Measurements from ENCODE around the gene CYFIP1.

CYFIP1 gene

DNA sequence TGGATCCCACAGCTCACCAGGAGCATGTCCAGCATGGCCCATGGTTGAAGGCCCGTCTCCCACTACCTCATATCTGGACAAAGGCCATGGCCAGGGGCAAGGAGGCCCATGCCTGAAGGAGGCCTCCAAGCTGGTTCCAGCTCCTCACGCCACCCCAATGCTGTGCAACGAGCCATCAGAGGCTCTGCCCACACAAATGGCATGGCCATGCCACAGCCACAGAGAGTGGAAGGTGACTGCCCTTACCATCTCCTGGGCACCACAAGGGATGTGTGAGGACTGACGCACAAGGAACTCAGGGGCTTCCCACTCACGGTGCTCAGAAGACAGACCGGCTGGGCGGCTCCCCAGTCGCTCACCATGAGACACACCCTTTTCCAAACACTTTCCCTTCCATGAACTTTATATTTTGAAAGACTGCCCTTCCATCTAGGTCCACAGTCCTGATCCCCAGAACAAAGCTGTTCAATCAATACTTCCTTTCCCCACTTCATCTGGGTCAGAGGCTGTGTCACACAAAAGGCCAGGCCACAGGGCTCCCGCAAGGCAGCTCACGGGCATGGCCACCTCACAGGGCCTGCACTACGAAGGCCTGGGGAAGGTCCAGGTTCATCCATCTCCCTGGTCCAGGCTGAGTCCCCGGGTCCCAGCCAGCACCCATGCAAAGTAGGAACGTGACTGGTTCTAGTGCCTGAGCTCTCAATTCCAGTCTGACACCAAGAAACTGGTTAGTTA, 66.4 kb downstream of the CYFIP1 start:
- H3K27me3 ChIP-seq (ENCODE audit: low read depth), result no peaks in the 10 kb centered on the region
- DNase-seq (ENCODE audit: low spot score in 2 of 2), result no peak
- in situ Hi-C loops (cut with MboI; ENCODE audit: low sequenced_read_pairs), result no loop called here
- peaks cover 73% of the 10 kb centered on the region for H3K36me3 ChIP-seq (replicated peaks)
- H3K9me3 ChIP-seq, result no peaks in the 10 kb centered on the region
- no peak overlapping the region for H3K4me3 ChIP-seq
- peaks cover 4% of the 10 kb centered on the region for H3K4me1 ChIP-seq

DNA sequence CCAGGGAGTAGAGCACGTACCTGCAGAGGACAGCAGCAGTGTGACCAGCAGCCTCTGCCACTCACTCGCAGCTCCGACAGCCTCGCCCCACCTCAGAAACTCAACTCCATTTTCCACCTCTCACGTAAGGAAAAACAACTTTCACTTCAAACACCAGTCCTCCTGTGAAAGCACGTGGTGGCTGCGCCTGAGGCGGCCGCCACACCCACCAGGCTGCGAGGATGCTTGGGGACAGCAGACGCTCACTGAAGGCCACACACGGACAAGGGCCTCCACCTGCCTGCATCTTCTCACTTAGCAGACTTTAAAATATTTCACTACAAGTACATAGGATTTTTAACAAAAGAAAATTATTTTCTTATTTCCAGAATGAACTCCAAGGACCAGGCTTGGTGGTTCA, 67.9 kb downstream of the CYFIP1 start:
- Histone ChIP-seq H3K36me3 (replicated peaks) (peaks cover 66% of the 10 kb centered on the region), H3K4me3 (no peak overlapping the region), H3K9me3 (no peaks in the 10 kb centered on the region), H3K4me1 (no peaks in the 10 kb centered on the region), H3K27me3 (ENCODE audit: low read depth) (no peaks in the 10 kb centered on the region)
- DNase-seq (ENCODE audit: low spot score in 2 of 2), result no peak
- in situ Hi-C loops (cut with MboI; ENCODE audit: low sequenced_read_pairs), result no loop called here

DNA sequence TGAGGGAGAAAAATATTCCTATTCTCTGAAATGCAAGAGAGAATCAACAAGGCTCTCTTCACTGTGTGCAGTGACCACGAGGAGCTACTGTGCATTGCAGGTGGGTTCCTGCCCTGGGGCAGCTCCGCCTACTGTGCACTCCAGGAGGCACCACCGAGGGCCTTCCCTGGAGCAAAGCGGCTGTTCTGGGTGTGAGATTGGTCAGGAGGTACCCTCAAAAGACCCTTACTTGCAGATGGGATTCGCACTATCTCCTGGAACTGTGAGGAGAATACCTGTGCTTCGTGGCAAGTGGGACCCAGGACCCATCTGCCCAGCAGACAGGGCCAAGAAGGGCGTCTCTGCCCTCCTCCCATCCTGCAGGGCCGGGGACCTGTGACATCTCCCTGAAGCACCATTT, 68.9 kb downstream of the CYFIP1 start:
- in situ Hi-C loops (cut with MboI; ENCODE audit: low sequenced_read_pairs), result no loop called here
- Histone ChIP-seq H3K4me1 (no peaks in the 10 kb centered on the region), H3K9me3 (no peaks in the 10 kb centered on the region), H3K27me3 (ENCODE audit: low read depth) (no peaks in the 10 kb centered on the region), H3K36me3 (replicated peaks) (peaks cover 63% of the 10 kb centered on the region), H3K4me3 (no peak overlapping the region)
- DNase-seq (ENCODE audit: low spot score in 2 of 2), result no peak

DNA sequence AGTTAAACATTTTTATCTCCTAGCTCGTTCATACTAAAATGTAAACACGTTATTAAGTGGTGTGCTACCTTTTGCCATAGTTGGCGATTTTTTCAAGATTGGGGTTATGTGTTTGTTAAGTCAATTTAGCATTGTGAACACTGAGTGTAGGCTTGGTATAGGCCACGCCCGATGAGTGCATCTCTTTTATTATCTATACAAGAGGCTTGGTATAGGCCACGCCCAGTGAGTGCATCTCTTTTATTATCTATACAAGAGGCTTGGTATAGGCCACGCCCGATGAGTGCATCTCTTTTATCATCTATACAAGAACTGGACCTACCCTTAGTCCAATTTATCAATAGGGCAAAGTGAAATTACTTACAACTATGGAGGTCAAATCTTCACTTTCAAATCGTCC, 71.3 kb downstream of the CYFIP1 start:
- Histone ChIP-seq H3K36me3 (replicated peaks) (peaks cover 63% of the 10 kb centered on the region), H3K9me3 (no peaks in the 10 kb centered on the region), H3K4me1 (no peaks in the 10 kb centered on the region), H3K4me3 (no peak overlapping the region), H3K27me3 (ENCODE audit: low read depth) (no peaks in the 10 kb centered on the region)
- no peak for DNase-seq (ENCODE audit: low spot score in 2 of 2)
- in situ Hi-C loops (cut with MboI; ENCODE audit: low sequenced_read_pairs), result loop anchor here (10.0 kb wide), 1 partner anchor 106 kb away; no protein-coding TSS in a partner anchor

DNA sequence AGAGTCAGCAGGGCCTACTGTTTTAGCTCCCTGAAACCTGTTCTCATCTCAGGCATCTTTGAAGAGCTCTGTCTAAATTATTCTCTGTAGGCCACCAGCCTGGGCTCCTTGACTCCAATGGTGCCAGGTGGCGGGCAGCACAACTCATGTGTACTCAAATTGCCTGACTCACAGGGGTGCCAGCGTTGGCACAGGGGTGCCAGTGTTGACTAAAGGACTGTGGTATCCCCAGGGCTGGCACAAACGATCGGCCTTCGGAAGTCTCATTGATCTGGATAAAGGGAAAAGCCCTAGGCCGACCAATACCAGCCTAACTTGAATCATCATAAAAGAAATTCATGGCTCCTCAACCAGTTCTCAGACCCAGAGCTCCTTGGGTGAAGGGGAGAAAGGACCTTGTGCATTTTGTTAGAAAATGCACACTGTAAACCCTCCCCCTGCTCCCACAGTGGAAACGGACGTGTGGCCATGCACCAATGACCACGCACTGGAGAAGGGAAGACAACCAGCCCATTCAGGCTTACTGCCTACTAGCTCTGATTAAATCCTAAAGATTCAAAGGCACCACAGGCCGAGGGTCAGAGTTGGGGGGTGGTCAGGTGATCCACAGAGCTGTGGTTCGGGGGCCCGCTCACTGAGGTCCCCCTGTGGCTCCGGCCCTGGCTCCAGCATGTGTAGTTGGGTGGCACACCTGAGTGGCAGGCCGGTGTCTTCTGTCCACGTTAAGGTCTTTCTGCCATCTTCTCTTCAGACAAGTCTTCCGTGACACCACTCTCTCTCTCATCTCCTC, 72.8 kb downstream of the CYFIP1 start:
- H3K4me3 ChIP-seq, result no peak overlapping the region
- H3K36me3 ChIP-seq (replicated peaks), result peaks cover 67% of the 10 kb centered on the region
- H3K9me3 ChIP-seq, result no peaks in the 10 kb centered on the region
- H3K4me1 ChIP-seq, result no peaks in the 10 kb centered on the region
- DNase-seq (ENCODE audit: low spot score in 2 of 2), result no peak
- in situ Hi-C loops (cut with MboI; ENCODE audit: low sequenced_read_pairs), result loop anchor here (10.0 kb wide), 1 partner anchor 107 kb away; no protein-coding TSS in a partner anchor
- no peaks in the 10 kb centered on the region for H3K27me3 ChIP-seq (ENCODE audit: low read depth)

DNA sequence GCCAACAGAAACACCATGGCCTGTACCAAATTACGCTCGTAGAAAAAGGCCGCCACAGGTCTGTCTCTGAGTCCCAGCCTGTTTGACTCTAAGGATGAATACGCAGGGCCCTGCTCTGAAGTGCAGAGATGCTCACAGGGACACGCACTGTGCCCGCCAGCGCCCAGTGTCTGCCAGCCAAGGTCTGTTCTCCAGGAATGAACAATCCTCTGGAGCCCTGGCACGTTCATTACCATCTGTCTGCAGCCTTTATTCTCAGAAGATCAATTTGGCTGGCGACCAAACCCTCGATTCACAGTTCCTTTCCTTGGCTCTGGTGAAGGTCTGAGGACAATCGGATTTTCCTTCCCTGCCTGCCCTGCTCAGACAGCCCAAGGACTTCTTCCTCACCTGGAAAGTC, 75.4 kb downstream of the CYFIP1 start:
- in situ Hi-C loops (cut with MboI; ENCODE audit: low sequenced_read_pairs), result loop anchor here (10.0 kb wide), 1 partner anchor 110 kb away; no protein-coding TSS in a partner anchor
- Histone ChIP-seq H3K4me1 (no peaks in the 10 kb centered on the region), H3K4me3 (no peak overlapping the region), H3K9me3 (no peaks in the 10 kb centered on the region), H3K27me3 (ENCODE audit: low read depth) (no peaks in the 10 kb centered on the region), H3K36me3 (replicated peaks) (peaks cover 59% of the 10 kb centered on the region)
- DNase-seq (ENCODE audit: low spot score in 2 of 2), result no peak

DNA sequence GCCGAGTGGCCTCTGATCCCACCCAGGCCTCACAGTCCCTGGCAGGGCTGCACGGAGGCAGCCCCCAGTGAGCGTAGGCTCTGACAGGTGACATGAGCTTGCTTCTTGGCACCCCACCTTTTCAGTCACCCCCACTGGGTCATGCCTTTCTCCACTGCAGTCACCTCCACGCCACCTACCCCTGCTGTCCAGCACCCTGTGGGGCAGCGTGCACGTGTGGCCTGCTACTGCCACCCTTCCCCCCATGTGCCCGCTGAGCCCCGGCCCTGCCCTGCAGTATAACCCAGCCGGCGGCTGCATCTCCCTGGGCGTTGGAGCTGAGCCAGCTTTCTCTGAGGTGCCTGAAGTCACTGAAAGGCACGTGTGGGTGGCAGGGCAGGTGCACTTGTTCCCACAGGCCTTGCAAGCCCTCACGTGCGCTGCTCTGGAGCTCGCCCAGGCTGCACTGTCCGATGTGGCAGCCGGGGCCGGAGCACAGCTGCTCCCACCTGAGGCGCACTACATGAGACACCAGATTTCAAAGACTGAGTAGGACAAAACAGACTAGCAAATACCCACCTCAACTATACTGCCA, 76.1 kb downstream of the CYFIP1 start:
- DNase-seq (ENCODE audit: low spot score in 2 of 2), result no peak
- Histone ChIP-seq H3K36me3 (replicated peaks) (peaks cover 56% of the 10 kb centered on the region), H3K9me3 (no peaks in the 10 kb centered on the region), H3K27me3 (ENCODE audit: low read depth) (no peaks in the 10 kb centered on the region), H3K4me1 (no peaks in the 10 kb centered on the region), H3K4me3 (no peak overlapping the region)
- in situ Hi-C loops (cut with MboI; ENCODE audit: low sequenced_read_pairs), result loop anchor here (10.0 kb wide), 1 partner anchor 111 kb away; no protein-coding TSS in a partner anchor

DNA sequence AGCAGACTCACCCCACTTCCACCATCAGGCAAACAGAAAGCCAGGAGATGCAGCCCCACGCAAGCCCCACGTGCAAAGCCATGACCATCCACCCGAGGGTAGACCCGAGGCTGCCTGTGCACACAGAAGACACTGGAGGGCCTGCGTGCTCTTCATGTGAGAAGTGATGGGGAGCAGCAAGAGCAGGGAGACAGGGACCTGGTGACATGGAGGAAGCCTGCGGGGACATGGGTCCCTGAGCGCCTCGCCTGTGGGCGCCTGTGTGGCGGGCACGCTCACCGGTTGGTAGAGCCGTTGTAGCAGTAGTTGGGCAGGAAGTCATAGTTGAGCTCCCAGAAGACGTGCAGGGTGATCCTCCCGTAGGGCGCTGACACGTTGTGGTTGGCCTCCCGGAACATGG, 76.7 kb downstream of the CYFIP1 start:
- Histone ChIP-seq H3K4me3 (no peak overlapping the region), H3K4me1 (no peaks in the 10 kb centered on the region), H3K9me3 (no peaks in the 10 kb centered on the region), H3K36me3 (replicated peaks) (peaks cover 50% of the 10 kb centered on the region), H3K27me3 (ENCODE audit: low read depth) (no peaks in the 10 kb centered on the region)
- in situ Hi-C loops (cut with MboI; ENCODE audit: low sequenced_read_pairs), result loop anchor here (10.0 kb wide), 1 partner anchor 111 kb away; no protein-coding TSS in a partner anchor
- DNase-seq (ENCODE audit: low spot score in 2 of 2), result no peak

DNA sequence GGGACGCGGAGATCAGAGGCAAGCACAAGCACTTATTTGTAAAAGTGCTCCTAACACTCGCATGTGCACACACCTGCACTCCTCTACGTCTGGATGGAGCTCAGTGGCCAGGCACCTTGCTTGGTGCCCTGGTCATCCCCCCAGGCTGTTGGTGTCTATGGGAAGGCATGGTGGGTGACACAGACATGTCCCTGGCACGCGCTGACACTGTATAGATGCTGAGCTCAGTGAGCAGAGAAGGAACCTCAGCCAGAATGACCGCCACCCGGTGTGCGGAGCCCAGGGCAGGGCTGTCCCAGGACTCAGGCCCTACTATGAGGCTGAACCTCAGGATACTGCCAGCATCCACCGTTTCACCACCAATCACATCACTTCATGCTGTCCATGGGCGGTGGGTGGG, 77.2 kb downstream of the CYFIP1 start:
- H3K36me3 ChIP-seq (replicated peaks), result peaks cover 53% of the 10 kb centered on the region
- in situ Hi-C loops (cut with MboI; ENCODE audit: low sequenced_read_pairs), result loop anchor here (10.0 kb wide), 1 partner anchor 112 kb away; no protein-coding TSS in a partner anchor
- no peaks in the 10 kb centered on the region for H3K27me3 ChIP-seq (ENCODE audit: low read depth)
- no peak for DNase-seq (ENCODE audit: low spot score in 2 of 2)
- no peak overlapping the region for H3K4me3 ChIP-seq
- no peaks in the 10 kb centered on the region for H3K9me3 ChIP-seq
- no peaks in the 10 kb centered on the region for H3K4me1 ChIP-seq

DNA sequence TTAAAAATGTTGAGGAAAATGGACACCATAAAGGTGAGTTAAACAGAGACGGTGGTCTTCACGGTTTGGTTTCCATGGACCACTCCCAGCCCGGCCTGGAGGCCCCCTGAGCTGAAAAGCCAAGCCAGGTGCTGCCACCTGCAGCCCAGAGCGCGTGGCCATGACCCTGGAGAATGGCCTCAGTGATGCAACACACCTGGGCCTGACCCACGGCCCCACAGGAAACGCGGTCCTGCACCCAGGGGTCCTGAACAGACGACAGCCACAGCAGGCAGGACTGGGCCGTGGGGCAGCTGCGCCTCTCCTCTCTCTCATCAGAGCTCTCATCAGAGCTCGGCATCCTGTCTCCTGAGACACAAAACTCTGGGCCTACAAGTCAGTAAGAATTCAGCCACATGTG, 77.6 kb downstream of the CYFIP1 start:
- Histone ChIP-seq H3K27me3 (ENCODE audit: low read depth) (no peaks in the 10 kb centered on the region), H3K4me1 (no peaks in the 10 kb centered on the region), H3K36me3 (replicated peaks) (peaks cover 56% of the 10 kb centered on the region), H3K9me3 (no peaks in the 10 kb centered on the region), H3K4me3 (no peak overlapping the region)
- no peak for DNase-seq (ENCODE audit: low spot score in 2 of 2)
- in situ Hi-C loops (cut with MboI; ENCODE audit: low sequenced_read_pairs), result loop anchor here (10.0 kb wide), 1 partner anchor 112 kb away; no protein-coding TSS in a partner anchor

DNA sequence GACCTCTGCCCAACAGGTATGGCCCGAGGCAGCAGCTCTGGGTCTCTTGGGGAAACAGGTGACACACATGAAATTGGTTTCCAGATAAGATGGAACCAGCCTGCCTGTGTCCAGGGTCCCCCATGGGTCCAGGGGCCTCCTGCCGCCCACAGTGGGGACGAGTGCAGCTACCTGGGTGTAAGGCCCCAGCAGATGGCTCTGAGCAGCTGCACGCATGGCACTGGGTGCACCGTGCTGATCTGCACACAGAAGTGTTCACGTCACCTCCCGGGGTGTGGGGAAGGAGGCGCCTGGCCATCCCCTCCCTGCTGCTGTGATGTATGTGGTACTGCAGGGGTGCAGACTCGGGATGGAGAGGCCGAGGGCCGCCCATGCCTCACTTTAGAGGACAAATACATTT, 78.1 kb downstream of the CYFIP1 start:
- no peak for DNase-seq (ENCODE audit: low spot score in 2 of 2)
- in situ Hi-C loops (cut with MboI; ENCODE audit: low sequenced_read_pairs), result loop anchor here (10.0 kb wide), 1 partner anchor 113 kb away; no protein-coding TSS in a partner anchor
- no peaks in the 10 kb centered on the region for H3K27me3 ChIP-seq (ENCODE audit: low read depth)
- H3K9me3 ChIP-seq, result no peaks in the 10 kb centered on the region
- H3K4me3 ChIP-seq, result no peak overlapping the region
- H3K36me3 ChIP-seq (replicated peaks), result peaks cover 51% of the 10 kb centered on the region
- no peaks in the 10 kb centered on the region for H3K4me1 ChIP-seq

DNA sequence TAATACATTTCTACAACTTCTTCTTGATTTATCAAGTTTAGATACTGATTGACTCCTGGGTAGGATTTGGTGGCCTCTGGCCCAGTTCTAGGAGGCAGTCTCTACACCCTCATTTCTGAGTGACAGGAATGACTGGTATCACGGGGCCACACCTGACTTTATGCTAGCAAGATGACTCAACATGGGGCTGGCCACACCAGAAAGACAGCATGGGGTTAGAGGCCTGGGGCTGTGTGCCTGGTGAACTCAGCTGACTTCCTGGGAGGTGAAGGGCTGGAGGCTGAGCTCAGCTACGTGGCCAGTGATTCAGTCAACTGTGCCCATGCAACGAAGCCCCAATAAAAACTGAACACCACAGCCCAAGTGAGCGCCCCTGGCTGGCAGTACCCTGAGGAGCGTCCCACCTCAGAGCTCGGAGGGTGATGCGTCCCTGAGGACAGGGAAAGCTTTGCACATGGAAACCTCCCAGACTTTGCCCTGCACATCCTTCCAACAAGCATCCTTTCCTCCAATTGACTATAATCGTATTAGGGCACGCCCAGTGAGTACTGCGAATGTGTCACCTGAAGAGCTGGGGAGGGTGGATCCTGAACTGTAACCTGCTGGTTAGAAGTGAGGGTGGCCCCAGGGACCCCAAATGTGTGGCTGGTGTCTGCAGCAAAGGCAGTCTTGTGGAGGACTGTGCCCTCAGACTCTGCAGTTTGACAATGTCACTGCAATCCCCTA, 84.5 kb downstream of the CYFIP1 start:
- in situ Hi-C loops (cut with MboI; ENCODE audit: low sequenced_read_pairs), result no loop called here
- DNase-seq (ENCODE audit: low spot score in 2 of 2), result no peak
- H3K4me3 ChIP-seq, result no peak overlapping the region
- peaks cover 39% of the 10 kb centered on the region for H3K36me3 ChIP-seq (replicated peaks)
- no peaks in the 10 kb centered on the region for H3K4me1 ChIP-seq
- no peaks in the 10 kb centered on the region for H3K27me3 ChIP-seq (ENCODE audit: low read depth)
- no peaks in the 10 kb centered on the region for H3K9me3 ChIP-seq

DNA sequence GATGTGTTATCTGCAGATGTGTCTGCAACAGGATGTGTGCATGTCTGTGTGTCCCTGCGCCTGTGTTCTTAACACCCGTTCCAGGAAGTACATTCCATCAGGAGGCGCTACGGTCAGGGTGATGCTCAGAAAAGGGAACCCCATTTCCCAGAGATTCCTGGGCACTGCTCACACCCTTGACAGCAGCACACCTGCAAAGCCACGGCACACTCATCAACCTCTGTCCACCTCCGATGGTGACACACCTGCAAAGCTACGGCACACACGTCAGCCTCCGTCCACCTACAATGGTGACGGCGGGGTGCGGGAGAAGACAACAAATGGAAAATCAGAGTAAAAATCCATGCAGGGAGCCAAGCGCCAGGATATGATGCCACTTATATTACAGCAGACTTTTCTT, 86.3 kb downstream of the CYFIP1 start:
- in situ Hi-C loops (cut with MboI; ENCODE audit: low sequenced_read_pairs), result no loop called here
- Histone ChIP-seq H3K4me3 (no peak overlapping the region), H3K9me3 (no peaks in the 10 kb centered on the region), H3K27me3 (ENCODE audit: low read depth) (no peaks in the 10 kb centered on the region), H3K36me3 (replicated peaks) (peaks cover 34% of the 10 kb centered on the region), H3K4me1 (no peaks in the 10 kb centered on the region)
- DNase-seq (ENCODE audit: low spot score in 2 of 2), result no peak

All from HAP-1 (cell line).